ENCODE results near the gene PRRX1.

Gene PRRX1

GRCh38 chr1:170663404-170664092 lies 383 bp upstream of the PRRX1 start:
- no peak overlapping the region; the same call in 1 of the 2 replicates for H3K4me3 ChIP-seq (ENCODE audit: low read depth, low read length)
- no peaks in the 10 kb centered on the region for H3K36me3 ChIP-seq (ENCODE audit: control insufficient read depth in 2 of 2, insufficient read depth in 1 of 2, low read length in 2 of 2)
- no peak overlapping the region; the same call in 1 of the 2 replicates for H3K27ac ChIP-seq (ENCODE audit: extremely low read depth, low read depth, low read length)
- H3K9me3 ChIP-seq (ENCODE audit: control insufficient read depth, insufficient read depth, low read depth, low read length) = no peaks in the 10 kb centered on the region
- TF ChIP-seq ZNF830 (tag by site-specific recombination; IDR thresholded peaks at IDR 0.05; ENCODE audit: low read depth) = no peak
- no peak for TF ChIP-seq BCL11B (tag by site-specific recombination; IDR thresholded peaks at IDR 0.05; ENCODE audit: low read depth)
- no peak for TF ChIP-seq ZNF155 (tag by site-specific recombination; IDR thresholded peaks at IDR 0.05)
- no peak for TF ChIP-seq ZFP3 (tag by site-specific recombination; IDR thresholded peaks at IDR 0.05; ENCODE audit: low read depth)
- peak; percentile 98 for TF ChIP-seq PRDM10 (tag by site-specific recombination; IDR thresholded peaks at IDR 0.05)
- TF ChIP-seq YY2 (tag by site-specific recombination; IDR thresholded peaks at IDR 0.05) = no peak
- peak; percentile 12; the same call in 1 of the 2 replicates for TF ChIP-seq ZNF513 (tag by site-specific recombination; IDR thresholded peaks at IDR 0.05)
- TF ChIP-seq ZNF660 (tag by site-specific recombination; IDR thresholded peaks at IDR 0.05) = no peak
- no peak for TF ChIP-seq ZNF624 (tag by site-specific recombination; IDR thresholded peaks at IDR 0.05)
- 0 out of 2 replicates have a peak, but pooled peaks have one; percentile 32 for TF ChIP-seq ZNF600 (tag by site-specific recombination; IDR thresholded peaks at IDR 0.05)
- no peak for TF ChIP-seq AEBP2 (tag by site-specific recombination; IDR thresholded peaks at IDR 0.05; ENCODE audit: borderline replicate concordance)
- no peak for TF ChIP-seq ZNF555 (tag by site-specific recombination; conservative IDR thresholded peaks at IDR 0.05)
- TF ChIP-seq PRDM2 (tag by site-specific recombination; IDR thresholded peaks at IDR 0.05; ENCODE audit: borderline replicate concordance) = no peak
- no peak for TF ChIP-seq ZBTB26 (tag by site-specific recombination; optimal IDR thresholded peaks at IDR 0.05)
- TF ChIP-seq ZNF24 (tag by site-specific recombination; IDR thresholded peaks at IDR 0.05) = no peak
- H3K4me1 ChIP-seq (ENCODE audit: control insufficient read depth, insufficient read depth, low read length) = 0 out of 2 replicates have a peak, but pooled peaks cover 2% of the 10 kb centered on the region
- ChIA-PET POLR2A (no interaction called here), CTCF (interaction anchor here (0.6 kb wide), 3 partner anchors 187 to 1166 kb away, joined by 3 read pairs; no protein-coding TSS in a partner anchor)
